GM18505 (cell line): ENCODE results near the gene MYO1G.
A peak's percentile ranks its signal among the peaks of the same experiment; 100 is the strongest.

Experiments used
- ATAC-seq: cut with Tn5 transposase; IDR thresholded peaks from one replicate; pipeline ENCODE4 v1.9.1; 2021; ENCODE audit not compliant: unreplicated experiment
- POLR2A ChIP-seq: IDR thresholded peaks from 4 replicates; pipeline ENCODE4 v1.6.1; 2011; ENCODE audit warnings: borderline replicate concordance; ENCODE audit not compliant: insufficient read depth, insufficient read length; ENCODE audit errors: extremely low read depth

MYO1G gene

GRCh38 chr7:44964384-44964830, 14.4 kb downstream of the MYO1G start:
- ATAC-seq: no peak
- TF ChIP-seq POLR2A: peak; percentile 10

GRCh38 chr7:44963364-44964290, 15.2 kb downstream of the MYO1G start:
- no peak for ATAC-seq
- TF ChIP-seq POLR2A: peak; percentile 35

GRCh38 chr7:44962483-44963251, 16.1 kb downstream of the MYO1G start:
- no peak for TF ChIP-seq POLR2A
- no peak for ATAC-seq

DNA sequence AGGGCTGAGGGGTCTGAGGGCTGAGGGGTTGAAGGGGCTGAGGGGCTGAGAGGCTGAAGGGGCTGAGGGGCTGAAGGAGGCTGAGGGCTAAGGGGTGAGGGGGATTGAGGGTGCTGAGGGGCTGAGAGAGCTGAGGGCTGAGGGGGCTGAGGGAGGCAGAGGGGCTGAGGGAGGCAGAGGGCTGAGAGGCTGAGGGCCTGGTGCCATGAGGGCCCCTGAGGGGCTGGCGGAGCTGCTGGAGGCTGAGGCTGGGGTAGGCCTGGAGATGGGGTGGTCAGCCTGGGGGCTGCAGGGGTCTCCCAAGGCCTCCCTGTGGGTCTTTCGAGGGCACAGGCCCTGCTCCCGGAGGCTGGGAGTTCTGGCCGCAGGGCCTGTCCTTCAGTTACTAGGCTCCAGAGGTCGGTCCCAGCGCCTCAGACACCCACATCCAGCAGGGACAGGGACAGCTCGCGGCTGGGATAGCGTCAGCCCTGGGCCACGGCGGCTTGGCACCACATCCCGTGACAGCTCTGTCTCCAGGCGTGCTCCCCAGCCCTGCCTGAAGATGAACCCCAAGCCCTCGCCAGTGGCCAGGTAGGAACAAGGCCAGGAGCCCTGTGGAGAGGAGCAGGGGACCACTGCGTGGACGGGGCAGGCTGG, 16.9 kb downstream of the MYO1G start:
- peak; percentile 39 for TF ChIP-seq POLR2A
- no peak for ATAC-seq

GRCh38 chr7:44960011-44960580, 18.7 kb downstream of the MYO1G start:
- TF ChIP-seq POLR2A: peak; percentile 56
- no peak for ATAC-seq

DNA sequence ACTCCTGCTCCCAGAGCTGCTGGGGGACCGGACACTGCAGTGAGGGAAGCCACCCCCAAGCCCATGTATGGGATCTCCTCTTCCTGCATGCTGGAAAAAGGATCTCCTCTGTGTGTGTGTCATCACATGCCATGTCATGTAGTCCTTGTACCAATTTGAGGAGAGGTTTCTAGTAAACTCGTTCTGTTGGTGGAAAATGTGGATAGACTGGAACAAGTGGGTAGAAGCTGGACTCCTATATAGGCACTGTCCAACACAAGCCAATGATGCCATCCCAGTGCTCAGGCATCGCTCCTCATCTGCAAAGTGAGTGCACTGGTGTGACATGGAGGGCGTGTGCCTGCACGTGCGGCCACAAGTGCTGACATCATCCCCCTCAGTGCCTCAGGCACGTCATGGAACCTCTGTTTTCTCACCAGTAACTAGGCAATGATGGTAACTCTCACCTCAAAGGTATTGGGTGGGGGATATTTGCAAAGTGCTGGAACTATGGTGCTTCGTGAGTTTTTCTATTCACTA, 19.3 kb downstream of the MYO1G start:
- TF ChIP-seq POLR2A: peak; percentile 49
- no peak for ATAC-seq

- TF ChIP-seq POLR2A: peak; percentile 16
- no peak for ATAC-seq
These were observed 20.0 kb downstream of the MYO1G start for GRCh38 chr7:44958645-44959344.

- TF ChIP-seq POLR2A: no peak
- no peak for ATAC-seq
These were observed 22.6 kb downstream of the MYO1G start for GRCh38 chr7:44956157-44956766.

DNA sequence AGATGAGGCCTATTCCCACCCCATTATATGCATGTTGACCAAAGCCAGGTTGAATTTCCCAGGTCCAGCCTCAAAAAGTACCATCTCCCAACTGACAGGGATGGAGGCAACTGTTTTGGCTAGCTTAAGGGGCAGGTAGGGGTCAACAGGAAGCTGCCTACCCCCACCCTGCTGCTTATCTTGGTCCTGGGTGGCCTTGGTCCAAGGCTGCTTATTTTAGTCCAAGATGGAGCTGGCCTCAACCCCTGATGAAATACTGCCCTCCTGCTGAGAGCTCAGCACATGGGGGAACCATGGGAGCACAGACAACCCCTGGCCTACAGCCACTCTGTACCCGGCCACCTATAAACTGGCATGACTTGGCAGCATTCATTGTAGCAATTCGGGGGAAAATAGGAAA, 23.1 kb downstream of the MYO1G start:
- no peak for TF ChIP-seq POLR2A
- no peak for ATAC-seq

- no peak for ATAC-seq
- TF ChIP-seq POLR2A: no peak
These were observed 25.7 kb downstream of the MYO1G start for GRCh38 chr7:44953156-44953555.

DNA sequence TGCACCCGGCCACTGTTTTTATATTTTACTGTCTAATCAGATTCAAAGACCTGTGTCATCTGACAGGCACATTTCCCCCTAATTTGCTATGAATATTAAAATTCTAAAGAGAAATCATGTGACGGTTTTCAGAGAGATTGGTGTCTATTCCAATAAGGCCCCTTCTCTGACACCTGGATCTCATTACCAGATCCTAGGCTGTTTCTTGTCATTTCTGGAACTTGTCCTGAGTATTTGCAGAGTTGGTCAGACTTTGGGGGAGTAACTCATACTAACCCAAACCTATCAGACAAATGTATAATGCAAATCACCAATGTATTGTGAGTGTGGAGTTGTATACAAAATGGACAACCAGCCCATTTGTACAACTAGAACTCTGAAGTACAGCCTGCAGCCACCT, 29.5 kb downstream of the MYO1G start:
- TF ChIP-seq POLR2A: no peak
- no peak for ATAC-seq

DNA sequence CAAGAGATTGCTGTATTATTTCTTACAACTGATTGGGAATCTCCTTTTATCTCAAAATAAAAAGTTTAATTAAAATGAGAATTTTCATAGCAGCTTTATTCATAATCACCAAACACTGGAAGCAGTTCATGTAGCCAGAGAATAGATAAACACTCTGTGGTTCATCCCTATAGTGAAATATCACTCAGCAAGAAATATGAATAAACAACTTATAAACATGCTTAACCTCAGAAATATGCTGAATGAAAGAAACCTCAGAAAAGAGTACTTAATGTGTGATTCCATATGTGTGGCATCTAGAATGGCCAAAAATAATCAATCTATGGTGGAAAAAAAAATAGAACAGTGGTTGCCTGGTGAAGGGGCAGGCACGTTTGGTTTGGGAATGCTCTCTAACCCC, 33.3 kb downstream of the MYO1G start:
- no peak for TF ChIP-seq POLR2A
- no peak for ATAC-seq
